ENCODE measurements around the gene MRPL51. TPM values are rescaled to one million over a fixed set of nuclear protein-coding genes. Genes with fewer than 3 reads are reported as not detected.

The MRPL51 gene
- total RNA-seq: 35.3 TPM

GRCh38 chr12:6492838-6493496 lies at the start of gene MRPL51:
Gene MRPL51, minus strand, starts transcription at chr12:6493262. Its CDS starts 126 bp downstream, at chr12:6493136.

GRCh38 chr12:6533923-6534694 lies 41.0 kb upstream of the MRPL51 start, which contains the start of gene GAPDH:
Gene GAPDH, plus strand, starts transcription at chr12:6534517. Its CDS starts 316 bp downstream, at chr12:6534833.

GRCh38 chr12:6493497-6494257 lies 615 bp upstream of the MRPL51 start, which contains the start of gene NCAPD2:
Gene NCAPD2, plus strand, starts transcription at chr12:6494102. Its CDS starts 997 bp downstream, at chr12:6495099.

GRCh38 chr12:6470375-6471163 lies 22.5 kb downstream of the MRPL51 start, which contains the start of gene VAMP1:
Gene VAMP1, minus strand, starts transcription at chr12:6470677. Its CDS starts 146 bp downstream, at chr12:6470531.

GRCh38 chr12:6451348-6452244 lies 41.5 kb downstream of the MRPL51 start, which contains the start of gene TAPBPL:
Gene TAPBPL, plus strand, starts transcription at chr12:6452042. Its CDS starts 207 bp downstream, at chr12:6452249.

GRCh38 chr12:6444704-6445688 lies 48.1 kb downstream of the MRPL51 start, which contains the start of gene CD27:
Gene CD27, plus strand, starts transcription at chr12:6444955. Its CDS starts 141 bp downstream, at chr12:6445096.

Other genes with a start within 250 kb of the MRPL51 start
- 2.0 TPM for gene PLEKHG6, start 182.6 kb downstream of the MRPL51 start, total RNA-seq
- gene TNFRSF1A, start 151.2 kb downstream of the MRPL51 start, total RNA-seq: 68.6 TPM
- gene SCNN1A, start 117.7 kb downstream of the MRPL51 start, total RNA-seq: 4.9 TPM
- gene LTBR, start 109.1 kb downstream of the MRPL51 start, total RNA-seq: 21.1 TPM
- gene CD27, start 48.3 kb downstream of the MRPL51 start, total RNA-seq: not detected
- 15.7 TPM for gene TAPBPL, start 41.2 kb downstream of the MRPL51 start, total RNA-seq
- gene VAMP1, start 22.6 kb downstream of the MRPL51 start, total RNA-seq: 11.9 TPM
- 43.5 TPM for gene NCAPD2, start 840 bp upstream of the MRPL51 start, total RNA-seq
- gene GAPDH, start 41.3 kb upstream of the MRPL51 start, total RNA-seq: 2,517 TPM
- 17.6 TPM for gene IFFO1, start 62.8 kb upstream of the MRPL51 start, total RNA-seq
- 20.6 TPM for gene NOP2, start 75.0 kb upstream of the MRPL51 start, total RNA-seq
- 275 TPM for gene CHD4, start 114.1 kb upstream of the MRPL51 start, total RNA-seq
- 0.88 TPM for gene LPAR5, start 142.7 kb upstream of the MRPL51 start, total RNA-seq
- 0.49 TPM for gene ACRBP, start 154.2 kb upstream of the MRPL51 start, total RNA-seq
- 121 TPM for gene ING4, start 169.9 kb upstream of the MRPL51 start, total RNA-seq
- 40.8 TPM for gene ZNF384, start 196.1 kb upstream of the MRPL51 start, total RNA-seq
- gene PIANP, start 207.6 kb upstream of the MRPL51 start, total RNA-seq: 2.2 TPM
- gene COPS7A, start 230.8 kb upstream of the MRPL51 start, total RNA-seq: 47.9 TPM

Data from camera-type eye (tissue), 1 donor.